Stimulated activated CD4-positive, alpha-beta T cell treated with anti-CD3 and anti-CD28 coated beads, TNF-alpha, amount 100 ng/mL, for 1 hour (primary cell): ENCODE results near the gene OR2A25.

Experiments used
- DNase-seq, 3 donors: peaks; one replicate each; pipeline ENCODE4 v3.0.0-alpha.2; 2020; ENCODE audit warnings: low read depth in 3 of 3, low spot score in 1 of 3

The OR2A25 gene

DNA sequence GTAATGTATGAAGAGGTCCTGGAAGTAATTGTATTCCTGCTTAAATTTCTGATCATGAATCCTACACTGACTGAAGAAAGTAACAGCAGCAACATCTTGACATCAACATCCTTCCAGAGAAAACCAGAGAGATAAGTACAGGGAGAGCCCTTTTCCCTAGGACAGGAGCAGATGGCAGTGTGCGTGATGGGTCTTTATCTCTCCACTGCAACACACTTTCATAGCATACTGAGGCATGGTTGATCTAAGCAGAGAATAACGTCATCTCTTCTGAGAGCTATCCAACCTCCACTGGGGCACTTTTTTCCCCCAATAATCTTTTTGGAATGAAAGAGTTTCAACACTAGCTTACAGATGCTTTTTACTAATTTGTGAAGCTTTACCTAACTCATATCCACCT is 342 bp downstream of the OR2A25 start:
- DNase-seq: no peak

DNA sequence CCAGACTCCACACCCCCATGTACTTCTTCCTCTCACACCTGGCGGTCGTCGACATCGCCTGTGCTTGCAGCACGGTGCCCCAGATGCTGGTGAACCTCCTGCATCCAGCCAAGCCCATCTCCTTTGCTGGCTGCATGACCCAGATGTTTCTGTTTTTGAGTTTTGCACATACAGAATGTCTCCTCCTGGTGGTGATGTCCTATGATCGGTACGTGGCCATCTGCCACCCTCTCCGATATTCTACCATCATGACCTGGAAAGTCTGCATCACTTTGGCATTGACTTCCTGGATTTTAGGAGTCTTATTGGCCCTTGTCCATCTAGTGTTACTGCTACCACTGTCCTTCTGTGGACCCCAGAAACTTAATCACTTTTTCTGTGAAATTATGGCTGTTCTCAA is 4.8 kb downstream of the OR2A25 start:
- DNase-seq: no peak

DNA sequence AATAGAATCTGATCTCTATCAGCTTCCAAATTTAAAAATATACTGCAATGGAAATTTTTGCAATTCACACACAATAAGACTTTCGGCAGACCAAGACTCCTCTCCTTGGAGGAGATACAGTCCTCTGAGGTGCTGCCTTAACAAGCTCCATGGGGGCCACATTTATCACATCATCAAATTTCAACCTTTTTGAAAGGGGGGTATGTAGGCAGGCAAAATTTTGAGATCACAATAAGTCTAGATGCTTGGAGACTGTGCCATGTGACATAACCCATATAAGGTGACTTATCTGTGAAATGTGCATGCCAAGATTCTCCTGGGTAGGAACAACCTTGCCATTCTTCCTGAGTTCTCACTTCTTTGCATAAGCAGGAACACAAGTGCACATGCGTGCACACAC is 16.4 kb downstream of the OR2A25 start, which contains the start of gene OR2A12:
OR2A12 (plus strand) TSS at position 301 of the 400 bp plus-strand sequence. CDS start 8,830 bp downstream, outside the sequence.
- no peak for DNase-seq

DNA sequence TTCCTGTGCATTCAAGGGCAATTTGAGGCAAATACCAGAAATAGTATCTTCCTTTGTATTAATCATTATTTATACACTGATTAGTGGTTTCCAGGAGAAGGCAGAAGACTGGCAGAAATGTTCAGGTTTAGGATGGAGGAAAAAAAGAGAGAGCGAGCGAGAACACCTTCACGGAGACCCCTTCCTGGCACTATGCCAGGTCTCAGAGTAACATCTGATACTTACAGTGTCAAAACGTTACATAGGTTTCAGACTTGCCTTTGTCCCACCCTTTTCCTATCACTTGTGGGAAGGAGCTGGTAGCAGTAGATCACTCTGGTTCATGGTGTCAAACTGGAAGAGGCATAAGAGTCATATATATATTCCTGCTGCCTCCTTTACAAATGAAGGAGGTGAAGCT is 17.1 kb downstream of the OR2A25 start:
- DNase-seq: no peak

DNA sequence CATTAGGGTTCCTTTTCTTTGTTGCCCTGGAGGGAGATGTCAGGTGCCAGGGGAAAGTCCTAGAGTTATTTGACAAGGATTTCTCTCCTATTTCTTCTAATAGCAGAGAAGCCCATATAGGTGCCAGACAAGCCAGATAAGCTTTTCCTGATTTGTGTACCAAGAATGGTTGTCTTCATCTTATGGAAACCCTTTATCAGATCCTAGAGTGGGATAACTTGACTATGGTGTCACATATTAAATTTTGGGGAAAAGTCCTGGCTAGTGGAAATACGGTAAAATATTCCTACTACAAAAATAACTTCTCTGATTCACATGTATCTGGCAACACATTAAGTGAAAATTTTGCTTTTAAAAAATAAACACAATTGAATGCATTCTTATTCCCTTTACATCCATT is 17.6 kb downstream of the OR2A25 start:
- DNase-seq: no peak

DNA sequence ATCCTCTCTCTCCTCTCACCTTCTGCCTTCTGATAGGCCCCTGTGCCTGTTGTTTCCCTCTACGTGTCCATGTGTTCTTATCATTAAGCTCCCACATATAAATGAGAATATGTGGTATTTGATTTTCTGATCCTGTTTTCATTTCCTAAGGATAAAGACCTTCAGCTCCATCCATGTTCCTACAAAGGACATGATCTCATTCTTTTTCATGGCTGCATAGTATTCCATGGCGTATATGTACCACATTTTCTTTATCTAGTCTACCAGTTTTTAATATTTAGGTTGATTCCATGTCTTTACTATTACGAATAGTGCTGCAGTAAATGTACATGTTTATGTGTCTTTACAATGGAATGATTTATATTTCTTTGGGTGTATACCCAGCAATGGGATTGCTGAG is 21.1 kb downstream of the OR2A25 start:
- no peak for DNase-seq

DNA sequence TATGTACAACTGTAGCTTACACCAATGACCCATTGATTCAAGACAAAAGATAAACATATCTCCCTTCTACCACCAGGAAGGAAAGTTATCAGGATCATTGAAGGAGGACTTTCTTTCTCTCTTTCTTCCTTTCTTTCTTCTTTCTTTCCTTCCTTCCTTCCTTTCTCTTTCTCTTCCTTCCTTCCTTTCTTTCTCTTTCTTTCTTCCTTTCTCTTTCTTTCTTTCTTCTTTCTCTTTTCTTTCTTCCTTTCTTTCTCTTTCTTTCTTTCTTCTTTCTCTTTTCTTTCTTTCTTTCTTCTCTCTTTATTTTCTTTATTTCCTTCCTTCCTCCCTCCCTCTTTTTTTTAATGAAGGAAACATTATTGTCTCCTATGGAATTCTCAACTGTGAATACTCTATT is 29.2 kb downstream of the OR2A25 start:
- DNase-seq: no peak

DNA sequence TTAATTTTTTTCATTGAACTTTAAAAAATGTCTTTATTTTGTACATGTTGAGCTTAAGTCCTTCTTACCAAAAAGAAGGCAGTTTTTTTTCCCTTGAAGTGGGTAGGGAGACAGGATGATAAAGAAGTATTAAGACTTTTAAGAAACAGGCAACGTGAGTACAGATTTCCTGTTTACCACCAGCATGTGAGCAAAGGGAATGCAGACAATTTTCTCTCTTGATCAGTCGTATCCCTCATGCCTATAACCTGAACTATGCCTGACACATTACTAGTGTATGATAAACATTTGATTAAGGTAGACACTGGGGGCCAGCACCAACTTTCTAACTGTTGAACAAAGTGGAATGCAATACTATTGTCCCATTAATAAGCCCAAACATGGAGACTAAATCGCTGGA is 31.0 kb downstream of the OR2A25 start:
- DNase-seq: no peak

DNA sequence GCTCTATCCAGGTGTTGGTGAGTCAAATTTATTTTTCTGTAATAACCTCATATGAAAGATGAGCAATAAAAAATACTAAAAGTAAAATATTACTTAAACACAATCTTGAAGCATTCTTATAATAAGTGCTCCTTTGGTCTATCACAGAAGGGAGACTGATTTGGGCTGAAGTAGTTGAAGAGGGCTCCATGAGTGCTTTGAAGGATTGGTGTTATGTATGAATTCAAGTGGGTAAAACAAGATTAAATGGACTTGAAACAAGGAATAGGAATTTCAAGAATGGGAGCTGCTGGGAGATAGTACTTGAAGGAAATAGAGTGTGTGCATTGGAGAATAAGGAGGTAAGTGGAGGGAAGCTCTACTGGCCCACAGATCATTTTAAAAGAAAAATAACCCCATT is 32.4 kb downstream of the OR2A25 start:
- DNase-seq: no peak

DNA sequence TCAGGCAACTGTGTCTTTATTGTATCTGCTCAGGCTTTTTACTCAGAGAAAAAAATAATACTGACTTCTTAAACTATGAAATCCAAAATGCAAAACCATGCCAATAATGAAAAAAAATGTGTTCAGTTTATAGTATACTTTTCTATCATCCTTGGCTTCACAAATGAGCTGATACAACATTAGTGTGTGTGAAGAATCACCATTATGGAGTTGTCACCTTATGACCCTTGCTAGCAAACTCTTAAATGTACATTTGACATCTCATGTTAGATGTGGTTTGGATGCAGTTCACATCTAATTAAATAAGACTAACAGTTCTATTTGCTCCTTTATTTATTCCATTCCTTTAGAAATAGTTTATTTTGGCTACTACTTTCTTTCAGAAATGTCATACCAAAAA is 35.6 kb downstream of the OR2A25 start:
- DNase-seq: no peak

DNA sequence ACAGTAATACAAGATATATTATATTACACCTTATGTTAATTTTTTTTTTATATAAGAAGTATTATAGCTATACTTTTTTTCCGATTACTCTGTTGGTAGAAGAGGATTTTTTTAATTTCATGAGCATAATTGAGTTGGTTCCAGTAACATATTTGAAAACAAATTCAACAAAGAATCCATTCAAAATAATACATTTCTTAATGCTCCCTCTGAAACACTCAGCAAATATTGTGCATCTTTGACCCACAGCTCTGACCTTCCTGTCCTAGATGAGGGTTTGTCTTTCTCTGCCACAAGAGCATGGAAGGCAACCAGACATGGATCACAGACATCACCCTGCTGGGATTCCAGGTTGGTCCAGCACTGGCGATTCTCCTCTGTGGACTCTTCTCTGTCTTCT is 39.7 kb downstream of the OR2A25 start, which contains the start of gene OR2A2:
OR2A2 (plus strand) TSS at position 301 of the 400 bp plus-strand sequence; CDS start at position 301, 0 bp downstream.
- DNase-seq: no peak

DNA sequence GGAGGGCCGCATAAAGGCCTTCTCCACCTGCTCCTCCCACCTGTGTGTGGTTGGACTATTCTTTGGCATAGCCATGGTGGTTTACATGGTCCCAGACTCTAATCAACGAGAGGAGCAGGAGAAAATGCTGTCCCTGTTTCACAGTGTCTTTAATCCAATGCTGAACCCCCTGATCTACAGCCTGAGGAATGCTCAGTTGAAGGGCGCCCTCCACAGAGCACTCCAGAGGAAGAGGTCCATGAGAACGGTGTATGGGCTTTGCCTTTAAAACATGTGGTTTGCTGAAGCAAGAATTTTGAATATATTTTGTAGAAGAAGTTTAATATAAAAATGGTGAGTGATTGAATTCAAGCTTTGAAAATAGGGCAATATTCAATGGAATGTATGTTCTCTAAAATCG is 40.7 kb downstream of the OR2A25 start:
- no peak for DNase-seq

DNA sequence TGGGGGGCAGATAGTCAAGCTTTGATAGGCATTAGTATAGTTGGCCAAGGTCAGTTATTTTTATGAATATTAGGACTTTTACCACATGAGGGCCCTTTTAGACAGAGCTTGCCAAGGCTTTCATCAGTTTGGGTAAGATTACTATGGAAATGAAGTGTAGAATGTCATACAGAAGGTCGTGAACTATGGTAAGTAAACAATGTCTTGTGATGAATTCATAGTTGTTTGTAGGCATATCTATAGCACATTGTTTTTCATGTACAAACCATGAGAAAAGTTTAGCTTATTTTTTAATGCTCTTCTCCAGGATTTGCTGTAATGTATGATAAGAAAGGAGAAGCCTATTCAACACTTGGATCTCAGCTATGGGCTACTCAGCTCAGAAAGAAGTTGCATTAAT is 44.0 kb downstream of the OR2A25 start:
- no peak for DNase-seq

DNA sequence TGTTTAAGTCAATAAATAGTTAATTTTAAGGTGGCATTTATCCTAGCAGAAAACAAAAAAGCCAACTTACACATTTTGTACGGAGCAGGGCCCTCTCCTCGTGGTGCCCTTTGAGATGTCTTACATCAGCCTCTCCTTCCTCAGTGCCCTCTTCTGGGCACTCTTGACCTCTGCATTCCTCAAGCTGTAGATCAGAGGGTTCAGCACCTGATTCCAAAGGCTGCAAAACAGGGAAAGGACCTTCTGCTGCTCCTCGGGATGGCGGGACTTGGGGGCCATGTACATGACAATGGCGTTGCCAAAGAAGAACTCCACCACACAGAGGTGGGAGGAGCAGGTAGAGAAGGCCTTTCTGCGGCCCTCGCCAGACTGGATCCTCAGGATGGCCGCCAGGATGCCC is 48.7 kb downstream of the OR2A25 start:
- no peak for DNase-seq

DNA sequence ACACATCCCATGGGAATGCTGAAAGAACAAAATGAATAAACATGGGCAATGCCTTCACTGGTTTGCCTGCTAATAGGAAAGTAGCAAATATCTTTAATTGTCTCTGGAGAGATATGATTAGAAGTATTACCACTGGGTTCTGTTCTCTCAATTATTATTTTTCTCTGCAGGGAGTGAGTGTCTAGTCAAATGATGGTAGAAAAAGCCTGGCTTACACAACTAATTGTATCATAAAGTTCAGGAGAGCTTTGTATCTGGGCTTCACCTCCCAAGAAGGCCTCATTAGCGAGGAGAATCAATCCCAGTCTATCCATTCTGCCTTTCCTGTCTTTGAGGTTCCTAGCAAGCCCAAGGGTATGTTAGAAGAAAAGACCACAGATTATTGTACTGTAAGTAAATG is 53.3 kb downstream of the OR2A25 start, which contains the start of gene OR2A14:
OR2A14 (plus strand) TSS at position 301 of the 400 bp plus-strand sequence. CDS start 5,937 bp downstream, outside the sequence.
- DNase-seq: no peak
